ENCODE results near the gene TBX19.

DNA sequence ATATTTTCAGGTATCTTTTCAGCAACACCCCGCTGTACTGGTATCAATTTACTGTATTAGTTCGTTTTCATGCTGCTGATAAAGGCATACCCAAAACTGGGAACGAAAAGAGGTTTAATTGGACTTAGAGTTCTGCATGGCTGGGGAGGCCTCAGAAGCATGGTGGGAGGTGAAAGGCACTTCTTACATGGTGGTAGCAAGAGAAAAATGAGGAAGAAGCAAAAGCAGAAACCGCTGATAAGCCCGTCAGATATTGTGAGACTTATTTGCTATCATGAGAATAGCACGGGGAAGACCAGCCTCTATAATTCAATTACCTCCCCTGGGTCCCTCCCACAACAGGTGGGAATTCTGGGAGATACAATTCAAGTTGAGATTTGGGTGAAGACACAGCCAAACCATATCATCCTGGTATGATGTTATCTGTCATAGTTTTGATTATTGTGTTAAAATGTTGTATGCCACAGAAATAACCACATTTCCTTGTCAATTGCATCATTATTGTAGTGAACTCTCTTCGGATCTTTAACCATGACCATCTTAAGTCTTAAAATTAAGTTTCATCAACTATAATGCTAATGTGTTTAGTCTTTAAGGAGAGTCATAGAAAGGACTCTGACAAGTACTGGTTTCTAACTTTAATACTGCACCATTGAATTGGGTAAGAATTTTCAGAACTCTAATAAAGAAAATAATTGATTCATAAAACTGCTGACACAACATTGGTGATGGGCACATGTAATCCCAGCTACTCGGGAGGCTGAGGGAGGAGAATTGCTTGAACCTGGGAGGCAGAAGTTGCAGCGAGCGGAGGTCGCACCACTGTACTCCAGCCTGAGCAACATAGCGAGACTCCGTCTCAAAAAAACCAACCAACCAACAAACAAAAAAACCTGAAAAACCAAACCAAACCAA lies 58.2 kb downstream of the TBX19 start:
- TF ChIP-seq, protein P1, sequence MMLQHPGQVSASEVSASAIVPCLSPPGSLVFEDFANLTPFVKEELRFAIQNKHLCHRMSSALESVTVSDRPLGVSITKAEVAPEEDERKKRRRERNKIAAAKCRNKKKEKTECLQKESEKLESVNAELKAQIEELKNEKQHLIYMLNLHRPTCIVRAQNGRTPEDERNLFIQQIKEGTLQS (IDR thresholded peaks at IDR 0.05) = no peak
- TF ChIP-seq, protein P2, sequence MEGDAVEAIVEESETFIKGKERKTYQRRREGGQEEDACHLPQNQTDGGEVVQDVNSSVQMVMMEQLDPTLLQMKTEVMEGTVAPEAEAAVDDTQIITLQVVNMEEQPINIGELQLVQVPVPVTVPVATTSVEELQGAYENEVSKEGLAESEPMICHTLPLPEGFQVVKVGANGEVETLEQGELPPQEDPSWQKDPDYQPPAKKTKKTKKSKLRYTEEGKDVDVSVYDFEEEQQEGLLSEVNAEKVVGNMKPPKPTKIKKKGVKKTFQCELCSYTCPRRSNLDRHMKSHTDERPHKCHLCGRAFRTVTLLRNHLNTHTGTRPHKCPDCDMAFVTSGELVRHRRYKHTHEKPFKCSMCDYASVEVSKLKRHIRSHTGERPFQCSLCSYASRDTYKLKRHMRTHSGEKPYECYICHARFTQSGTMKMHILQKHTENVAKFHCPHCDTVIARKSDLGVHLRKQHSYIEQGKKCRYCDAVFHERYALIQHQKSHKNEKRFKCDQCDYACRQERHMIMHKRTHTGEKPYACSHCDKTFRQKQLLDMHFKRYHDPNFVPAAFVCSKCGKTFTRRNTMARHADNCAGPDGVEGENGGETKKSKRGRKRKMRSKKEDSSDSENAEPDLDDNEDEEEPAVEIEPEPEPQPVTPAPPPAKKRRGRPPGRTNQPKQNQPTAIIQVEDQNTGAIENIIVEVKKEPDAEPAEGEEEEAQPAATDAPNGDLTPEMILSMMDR (IDR thresholded peaks at IDR 0.05 in 2 of 3, conservative IDR thresholded peaks at IDR 0.05 in 1 of 3; ENCODE audit: borderline replicate concordance in 1 of 3, insufficient read depth in 1 of 3, low read depth in 2 of 3, low read length in 2 of 3) = no peak
- TF ChIP-seq POLR2A (IDR thresholded peaks at IDR 0.05; ENCODE audit: borderline replicate concordance, extremely low read depth, insufficient read depth, insufficient read length) (no peak), POLR2AphosphoS5 (IDR thresholded peaks at IDR 0.05; ENCODE audit: low read depth, low read length) (no peak), JUND (IDR thresholded peaks at IDR 0.05) (no peak), TCF7L2 (IDR thresholded peaks at IDR 0.05; ENCODE audit: borderline replicate concordance, extremely low read depth, insufficient read depth, insufficient read length) (no peak), YY1 (IDR thresholded peaks at IDR 0.05; ENCODE audit: extremely low read depth, insufficient replicate concordance, low read depth, low read length) (no peak), SP1 (IDR thresholded peaks at IDR 0.05; ENCODE audit: low read depth) (no peak), SIN3A (IDR thresholded peaks at IDR 0.05; ENCODE audit: low read depth) (no peak), EGR1 (IDR thresholded peaks at IDR 0.05; ENCODE audit: low read depth) (no peak), ELF1 (IDR thresholded peaks at IDR 0.05; ENCODE audit: borderline replicate concordance, low read depth) (no peak), ZFX (IDR thresholded peaks at IDR 0.05) (no peak)
- TF ChIP-seq, protein P3, sequence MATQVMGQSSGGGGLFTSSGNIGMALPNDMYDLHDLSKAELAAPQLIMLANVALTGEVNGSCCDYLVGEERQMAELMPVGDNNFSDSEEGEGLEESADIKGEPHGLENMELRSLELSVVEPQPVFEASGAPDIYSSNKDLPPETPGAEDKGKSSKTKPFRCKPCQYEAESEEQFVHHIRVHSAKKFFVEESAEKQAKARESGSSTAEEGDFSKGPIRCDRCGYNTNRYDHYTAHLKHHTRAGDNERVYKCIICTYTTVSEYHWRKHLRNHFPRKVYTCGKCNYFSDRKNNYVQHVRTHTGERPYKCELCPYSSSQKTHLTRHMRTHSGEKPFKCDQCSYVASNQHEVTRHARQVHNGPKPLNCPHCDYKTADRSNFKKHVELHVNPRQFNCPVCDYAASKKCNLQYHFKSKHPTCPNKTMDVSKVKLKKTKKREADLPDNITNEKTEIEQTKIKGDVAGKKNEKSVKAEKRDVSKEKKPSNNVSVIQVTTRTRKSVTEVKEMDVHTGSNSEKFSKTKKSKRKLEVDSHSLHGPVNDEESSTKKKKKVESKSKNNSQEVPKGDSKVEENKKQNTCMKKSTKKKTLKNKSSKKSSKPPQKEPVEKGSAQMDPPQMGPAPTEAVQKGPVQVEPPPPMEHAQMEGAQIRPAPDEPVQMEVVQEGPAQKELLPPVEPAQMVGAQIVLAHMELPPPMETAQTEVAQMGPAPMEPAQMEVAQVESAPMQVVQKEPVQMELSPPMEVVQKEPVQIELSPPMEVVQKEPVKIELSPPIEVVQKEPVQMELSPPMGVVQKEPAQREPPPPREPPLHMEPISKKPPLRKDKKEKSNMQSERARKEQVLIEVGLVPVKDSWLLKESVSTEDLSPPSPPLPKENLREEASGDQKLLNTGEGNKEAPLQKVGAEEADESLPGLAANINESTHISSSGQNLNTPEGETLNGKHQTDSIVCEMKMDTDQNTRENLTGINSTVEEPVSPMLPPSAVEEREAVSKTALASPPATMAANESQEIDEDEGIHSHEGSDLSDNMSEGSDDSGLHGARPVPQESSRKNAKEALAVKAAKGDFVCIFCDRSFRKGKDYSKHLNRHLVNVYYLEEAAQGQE (IDR thresholded peaks at IDR 0.05; ENCODE audit: low read depth) = no peak

All from HCT116 (cell line).